ENCODE results near the gene DUXB.

DNA sequence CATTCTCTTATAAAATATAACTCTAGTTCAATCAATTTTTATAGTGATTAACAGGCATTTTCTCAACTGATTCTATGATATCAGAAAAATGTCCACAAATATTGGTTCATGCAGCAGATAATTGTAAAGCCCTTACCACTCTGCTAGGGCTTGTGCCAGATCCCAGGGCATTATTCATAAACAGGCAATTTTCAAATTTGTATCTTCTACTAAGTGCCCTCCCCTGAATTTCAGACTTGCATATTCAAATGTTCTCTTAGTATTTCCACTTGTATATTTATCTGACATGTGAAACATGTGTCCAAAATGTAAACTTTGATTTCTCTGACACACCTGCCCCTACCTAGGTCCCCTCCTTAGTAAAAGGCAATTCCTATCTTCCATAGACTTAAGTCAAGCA lies 33.8 kb downstream of the DUXB start:
- no peak for TF ChIP-seq POLR2A (IDR thresholded peaks at IDR 0.05)
- TF ChIP-seq, protein P1, sequence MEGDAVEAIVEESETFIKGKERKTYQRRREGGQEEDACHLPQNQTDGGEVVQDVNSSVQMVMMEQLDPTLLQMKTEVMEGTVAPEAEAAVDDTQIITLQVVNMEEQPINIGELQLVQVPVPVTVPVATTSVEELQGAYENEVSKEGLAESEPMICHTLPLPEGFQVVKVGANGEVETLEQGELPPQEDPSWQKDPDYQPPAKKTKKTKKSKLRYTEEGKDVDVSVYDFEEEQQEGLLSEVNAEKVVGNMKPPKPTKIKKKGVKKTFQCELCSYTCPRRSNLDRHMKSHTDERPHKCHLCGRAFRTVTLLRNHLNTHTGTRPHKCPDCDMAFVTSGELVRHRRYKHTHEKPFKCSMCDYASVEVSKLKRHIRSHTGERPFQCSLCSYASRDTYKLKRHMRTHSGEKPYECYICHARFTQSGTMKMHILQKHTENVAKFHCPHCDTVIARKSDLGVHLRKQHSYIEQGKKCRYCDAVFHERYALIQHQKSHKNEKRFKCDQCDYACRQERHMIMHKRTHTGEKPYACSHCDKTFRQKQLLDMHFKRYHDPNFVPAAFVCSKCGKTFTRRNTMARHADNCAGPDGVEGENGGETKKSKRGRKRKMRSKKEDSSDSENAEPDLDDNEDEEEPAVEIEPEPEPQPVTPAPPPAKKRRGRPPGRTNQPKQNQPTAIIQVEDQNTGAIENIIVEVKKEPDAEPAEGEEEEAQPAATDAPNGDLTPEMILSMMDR (IDR thresholded peaks at IDR 0.05), result no peak

All from thyroid gland (tissue), 4 donors.